GM12878 (cell line): ENCODE measurements around the gene HERC6. TPM values are rescaled to one million over a fixed set of nuclear protein-coding genes. Genes with fewer than 3 reads are reported as not detected.

Experiments used
- ATAC-seq: fragments of 200-7000 bp; cut with Tn5 transposase; 3 replicates; pipeline ENCODE4 v1.9.1; 2020; ENCODE audit warnings: mild to moderate bottlenecking, moderate library complexity
- BruUV-seq: library from RNA; stranded (reverse); fragments of 400-500 nt; replicated peaks from 2 replicates; lab custom pipeline; 2021; lab: Mats Ljungman, UMichigan
- CTCF ChIA-PET: fragments of 300-600 bp; sonication (Branson Sonifier 250); formaldehyde crosslinking; extraction: SDS; loops from one replicate; lab custom pipeline; 2021; ENCODE audit warnings: inconsistent platforms; lab: Yijun Ruan, JAX
- POLR2A ChIA-PET: fragments of 350-600 bp; formaldehyde crosslinking; extraction: SDS; loops from one replicate; lab custom pipeline; 2021; ENCODE audit warnings: inconsistent platforms; lab: Charles Lee
- RAD21 ChIA-PET: fragments of 300-600 bp; sonication (Branson Sonifier 250); formaldehyde crosslinking; loops from one replicate; lab custom pipeline; 2023; ENCODE audit warnings: antibody characterized with exemption; ENCODE audit not compliant: unreplicated experiment; lab: Charles Lee
- SMC1A ChIA-PET: fragments of 300-600 bp; sonication (Branson Sonifier 250); formaldehyde crosslinking; loops from one replicate; lab custom pipeline; 2023; ENCODE audit not compliant: unreplicated experiment, uncharacterized antibody; lab: Charles Lee
- DNase-seq: peaks from one replicate; pipeline ENCODE4 v3.0.0-alpha.2; 2011; ENCODE audit warnings: low read depth, low spot score
- FAIRE-seq: peaks from 3 replicates; lab custom pipeline; 2011; peaks lifted over from hg19 to GRCh38; lab: Jason Lieb, UNC
- H2AFZ ChIP-seq: 2 replicates; pipeline ENCODE4 v1.6.0; 2011; ENCODE audit warnings: low read depth, low read length, control low read depth; ENCODE audit not compliant: control insufficient read depth
- H3K27ac ChIP-seq: 2 replicates; pipeline ENCODE4 v1.5.1; 2011; ENCODE audit warnings: control low read depth; ENCODE audit not compliant: control insufficient read depth, insufficient read depth
- H3K27me3 ChIP-seq, 2 experiments: replicated peaks in 1 of 2; 2 replicates each; pipeline versions ENCODE4 v1.6.0 to v1.6.1; 2011; ENCODE audit warnings: low read length in 1 of 2; ENCODE audit not compliant: control insufficient read depth in 2 of 2, insufficient read depth in 2 of 2
- H3K36me3 ChIP-seq, 2 experiments: 2 replicates each; pipeline ENCODE4 v1.5.1; 2011; ENCODE audit warnings: low read length in 1 of 2; ENCODE audit not compliant: control insufficient read depth in 2 of 2, insufficient read depth in 2 of 2
- H3K4me1 ChIP-seq: 2 replicates; pipeline ENCODE4 v1.6.1; 2011; ENCODE audit warnings: mild to moderate bottlenecking, low read length, moderate library complexity, mixed read lengths; ENCODE audit not compliant: control insufficient read depth, insufficient read depth
- H3K4me2 ChIP-seq: 2 replicates; pipeline ENCODE4 v1.6.0; 2011; ENCODE audit warnings: control low read depth; ENCODE audit not compliant: control insufficient read depth, insufficient read depth
- H3K4me3 ChIP-seq: fragments of 200-600 bp; sonication (generic); 2 replicates; pipeline ENCODE4 v1.5.1; 2016
- H3K79me2 ChIP-seq: 2 replicates; pipeline ENCODE4 v1.6.0; 2011; ENCODE audit warnings: low read length; ENCODE audit not compliant: control insufficient read depth, insufficient read depth
- H3K9ac ChIP-seq: 2 replicates; pipeline ENCODE4 v1.8.0; 2011; ENCODE audit warnings: low read length, control low read depth, mixed read lengths; ENCODE audit not compliant: control insufficient read depth, insufficient read depth
- H3K9me3 ChIP-seq: replicated peaks from 3 replicates; pipeline ENCODE4 v1.5.1; 2011; ENCODE audit warnings: mild to moderate bottlenecking, low read length; ENCODE audit not compliant: control insufficient read depth, insufficient read depth
- H4K20me1 ChIP-seq: 2 replicates; pipeline ENCODE4 v1.6.0; 2011; ENCODE audit not compliant: control insufficient read depth, insufficient read depth
- BCL3 ChIP-seq: IDR thresholded peaks from 2 replicates; pipeline ENCODE4 v1.6.1; 2011; ENCODE audit warnings: borderline replicate concordance, low read depth, mild to moderate bottlenecking, moderate library complexity, low read length; ENCODE audit not compliant: insufficient read depth, poor library complexity, severe bottlenecking
- CHD4 ChIP-seq: fragments of 200-600 bp; sonication (generic); IDR thresholded peaks from 2 replicates; pipeline ENCODE4 v1.6.1; 2016; ENCODE audit warnings: mild to moderate bottlenecking
- CTCF ChIP-seq, 3 experiments: IDR thresholded peaks in 2 of 3; conservative IDR thresholded peaks in 1 of 3; 2 replicates each; pipeline ENCODE4 v1.5.1; 2011; ENCODE audit warnings: low read depth in 3 of 3, low read length in 3 of 3, mild to moderate bottlenecking in 3 of 3, control low read depth in 2 of 3, moderate library complexity in 2 of 3, inconsistent platforms in 1 of 3, mixed read lengths in 1 of 3; ENCODE audit not compliant: control insufficient read depth in 2 of 3, insufficient read depth in 1 of 3; ENCODE audit errors: extremely low read depth in 1 of 3
- HDAC2 ChIP-seq: fragments of 200-600 bp; sonication (generic); IDR thresholded peaks from 2 replicates; pipeline ENCODE4 v1.6.1; 2017
- IRF3 ChIP-seq: fragments of 450-650 bp; IDR thresholded peaks from 2 replicates; pipeline ENCODE4 v1.6.1; 2014; ENCODE audit warnings: mild to moderate bottlenecking
- MEF2A ChIP-seq: IDR thresholded peaks from 2 replicates; pipeline ENCODE4 v1.6.1; 2011; ENCODE audit warnings: low read depth, mild to moderate bottlenecking, low read length, moderate library complexity; ENCODE audit not compliant: insufficient read depth
- NFIC ChIP-seq: IDR thresholded peaks from 2 replicates; pipeline ENCODE4 v1.6.1; 2012; ENCODE audit warnings: low read depth, mild to moderate bottlenecking, inconsistent platforms, low read length, moderate library complexity
- NFXL1 ChIP-seq: fragments of 450-650 bp; IDR thresholded peaks from 2 replicates; pipeline ENCODE4 v1.6.1; 2017; ENCODE audit warnings: antibody characterized with exemption, mild to moderate bottlenecking, borderline replicate concordance
- POLR2AphosphoS2 ChIP-seq: IDR thresholded peaks from 2 replicates; pipeline ENCODE4 v1.6.1; 2011; ENCODE audit warnings: low read depth, mild to moderate bottlenecking, low read length, improper control_type of control experiment, moderate library complexity
- SMAD5 ChIP-seq: IDR thresholded peaks from 2 replicates; pipeline ENCODE4 v1.6.1; 2016; ENCODE audit warnings: antibody characterized with exemption, low read depth
- SMC3 ChIP-seq: IDR thresholded peaks from 2 replicates; pipeline ENCODE4 v1.6.1; 2011; ENCODE audit warnings: low read length, improper control_type of control experiment, borderline replicate concordance
- SREBF2 ChIP-seq: IDR thresholded peaks from 2 replicates; pipeline ENCODE4 v1.6.1; 2012; ENCODE audit warnings: mild to moderate bottlenecking, low read length
- WGBS: methylation state at CpG from one replicate; pipeline ENCODE4 v1.1.6; 2016; ENCODE audit warnings: low lambda C conversion rate; ENCODE audit not compliant: insufficient replicate concordance, insufficient coverage; ENCODE audit errors: missing lambda C conversion rate; 5-methylcytosine and 5-hydroxymethylcytosine counted together
- in situ Hi-C: fragments of 300-500 bp; cut with MboI; formaldehyde crosslinking; loops from 9 replicates; pipeline ENCODE4 v1.14.3; 2018; ENCODE audit warnings: mixed read lengths
- intact Hi-C: fragments of 100-400 bp; cut with micrococcal nuclease; formaldehyde crosslinking; loops from one replicate; pipeline ENCODE4 v1.14.2; 2022; ENCODE audit not compliant: unreplicated experiment
- polyA plus RNA-seq, 11 experiments: library from polyadenylated mRNA; depleted of rRNA in 4 of 11; unstranded in 6 of 11; stranded (reverse) in 5 of 11; fragments of >200 nt; fragmentation: Nextera tagmentation in 4 of 11; fragmentation: Illumina TruSeq in 1 of 11; extraction: Ambion mirVana in 4 of 11; extraction: Trizol in 1 of 11; gene quantifications; 1 replicate in 1 of 11; 2 replicates in 10 of 11; pipeline versions ENCODE4 v1.2.1 to v1.2.3, GENCODE V29; 2011 to 2016; ENCODE audit warnings: inconsistent platforms in 2 of 11, missing spikeins in 2 of 11, low read depth in 1 of 11
- total RNA-seq, 4 experiments: library from RNA; depleted of rRNA in 3 of 4; stranded (reverse); fragments of >200 nt in 3 of 4; fragmentation: Illumina TruSeq in 1 of 4; extraction: Trizol in 1 of 4; gene quantifications; 2 replicates each; pipeline versions ENCODE4 v1.2.1 to v1.2.3, GENCODE V29; 2013 to 2021
- TF ChIP-seq, protein P1 (sequence below): fragments of 450-650 bp; IDR thresholded peaks from 2 replicates; pipeline ENCODE4 v1.6.1; 2017; ENCODE audit warnings: mild to moderate bottlenecking, moderate library complexity

Gene HERC6
- total and polyA plus RNA-seq, 10 of the 15 experiments (the other 5 are each of a cell fraction or from before 2014, with no cell fraction given): 1.7 to 26.4 (median 5.9) TPM

DNA sequence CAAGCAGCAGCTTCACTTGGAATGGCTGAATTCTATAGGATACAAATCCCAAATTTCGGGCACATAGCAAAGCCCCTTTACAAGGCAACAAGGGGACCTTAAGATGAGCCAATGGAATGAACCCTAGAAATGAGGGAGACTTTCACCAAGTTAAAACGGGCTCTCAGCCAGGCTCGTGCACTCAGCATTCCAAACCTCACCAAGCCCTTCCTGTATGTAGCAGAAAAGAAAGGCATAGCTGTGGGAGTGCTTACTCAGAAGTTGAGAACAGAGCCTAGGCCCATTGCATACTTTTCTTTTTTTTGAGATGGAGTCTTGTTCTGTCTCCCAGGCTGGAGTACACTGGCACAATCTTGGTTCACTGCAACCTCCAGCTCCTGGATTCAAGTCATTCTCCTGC is 67.5 kb downstream of the HERC6 start:
- H3K4me3 ChIP-seq: no peak overlapping the region
- DNase-seq (no peak), FAIRE-seq (no peak), ATAC-seq (no peak)
- CTCF ChIA-PET: interaction anchor here (1.2 to 2.7 kb wide), 2 partner anchors 10 to 18 kb away, joined by 3 to 8 read pairs; partner anchors contain the start of gene HERC5
- RAD21 ChIA-PET: interaction anchor here (1.3 kb wide), 1 partner anchor 162 kb away, joined by 3 read pairs; the partner anchor contains the start of gene PPM1K
- peaks cover 2% of the 10 kb centered on the region; the same call in 1 of the 2 replicates for H3K79me2 ChIP-seq
- H4K20me1 ChIP-seq: no peaks in the 10 kb centered on the region
- TF ChIP-seq CTCF (IDR thresholded peaks at IDR 0.05 in 2 of 3, conservative IDR thresholded peaks at IDR 0.05 in 1 of 3; ENCODE audit: control insufficient read depth in 2 of 3, extremely low read depth in 1 of 3, insufficient read depth in 1 of 3, low read depth in 3 of 3, low read length in 3 of 3) (no peak), SREBF2 (no peak), IRF3 (no peak), POLR2AphosphoS2 (no peak), BCL3 (no peak), SMAD5 (no peak), SMC3 (no peak), MEF2A (no peak), CHD4 (no peak), HDAC2 (no peak), NFXL1 (no peak), NFIC (no peak)
- TF ChIP-seq, protein P1, sequence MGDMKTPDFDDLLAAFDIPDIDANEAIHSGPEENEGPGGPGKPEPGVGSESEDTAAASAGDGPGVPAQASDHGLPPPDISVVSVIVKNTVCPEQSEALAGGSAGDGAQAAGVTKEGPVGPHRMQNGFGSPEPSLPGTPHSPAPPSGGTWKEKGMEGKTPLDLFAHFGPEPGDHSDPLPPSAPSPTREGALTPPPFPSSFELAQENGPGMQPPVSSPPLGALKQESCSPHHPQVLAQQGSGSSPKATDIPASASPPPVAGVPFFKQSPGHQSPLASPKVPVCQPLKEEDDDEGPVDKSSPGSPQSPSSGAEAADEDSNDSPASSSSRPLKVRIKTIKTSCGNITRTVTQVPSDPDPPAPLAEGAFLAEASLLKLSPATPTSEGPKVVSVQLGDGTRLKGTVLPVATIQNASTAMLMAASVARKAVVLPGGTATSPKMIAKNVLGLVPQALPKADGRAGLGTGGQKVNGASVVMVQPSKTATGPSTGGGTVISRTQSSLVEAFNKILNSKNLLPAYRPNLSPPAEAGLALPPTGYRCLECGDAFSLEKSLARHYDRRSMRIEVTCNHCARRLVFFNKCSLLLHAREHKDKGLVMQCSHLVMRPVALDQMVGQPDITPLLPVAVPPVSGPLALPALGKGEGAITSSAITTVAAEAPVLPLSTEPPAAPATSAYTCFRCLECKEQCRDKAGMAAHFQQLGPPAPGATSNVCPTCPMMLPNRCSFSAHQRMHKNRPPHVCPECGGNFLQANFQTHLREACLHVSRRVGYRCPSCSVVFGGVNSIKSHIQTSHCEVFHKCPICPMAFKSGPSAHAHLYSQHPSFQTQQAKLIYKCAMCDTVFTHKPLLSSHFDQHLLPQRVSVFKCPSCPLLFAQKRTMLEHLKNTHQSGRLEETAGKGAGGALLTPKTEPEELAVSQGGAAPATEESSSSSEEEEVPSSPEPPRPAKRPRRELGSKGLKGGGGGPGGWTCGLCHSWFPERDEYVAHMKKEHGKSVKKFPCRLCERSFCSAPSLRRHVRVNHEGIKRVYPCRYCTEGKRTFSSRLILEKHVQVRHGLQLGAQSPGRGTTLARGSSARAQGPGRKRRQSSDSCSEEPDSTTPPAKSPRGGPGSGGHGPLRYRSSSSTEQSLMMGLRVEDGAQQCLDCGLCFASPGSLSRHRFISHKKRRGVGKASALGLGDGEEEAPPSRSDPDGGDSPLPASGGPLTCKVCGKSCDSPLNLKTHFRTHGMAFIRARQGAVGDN: no peak
- SMC1A ChIA-PET: interaction anchor here (1.0 to 3.2 kb wide), 3 partner anchors 9 to 183 kb away, joined by 4 to 15 read pairs (median 5); no protein-coding TSS in a partner anchor
- H3K4me2 ChIP-seq: no peak overlapping the region
- no peak overlapping the region for H3K27ac ChIP-seq
- no peak overlapping the region for H3K9ac ChIP-seq
- H2AFZ ChIP-seq: no peak overlapping the region
- in situ Hi-C loops (no loop called here), intact Hi-C loops (no loop called here)
- no peaks in the 10 kb centered on the region for H3K4me1 ChIP-seq
- POLR2A ChIA-PET: interaction anchor here (0.6 kb wide), 1 partner anchor 67 kb away, joined by 3 read pairs; no protein-coding TSS in a partner anchor
- no TSS peak for BruUV-seq
- 82% methylated on average over 3 of the region's 3 CpGs for WGBS
- H3K9me3 ChIP-seq: peaks cover 2% of the 10 kb centered on the region; the same call in 1 of the 3 replicates
- H3K36me3 ChIP-seq: peaks cover 0 to 10% of the 10 kb centered on the region in 2 experiments; a peak in 2 of 4 replicates
- H3K27me3 ChIP-seq: no peaks in the 10 kb centered on the region
